Erythroblast (primary cell): Measurements from ENCODE around the gene SMIM13.

ENCODE experiments used
- GATA1 ChIP-seq: IDR thresholded peaks from 2 replicates; pipeline ENCODE4 v1.6.1; 2011; ENCODE audit warnings: low read depth, mild to moderate bottlenecking, control low read depth, low read length, moderate library complexity
- POLR2A ChIP-seq: IDR thresholded peaks from 2 replicates; pipeline ENCODE4 v1.6.1; 2011; ENCODE audit warnings: mild to moderate bottlenecking, low read length

DNA sequence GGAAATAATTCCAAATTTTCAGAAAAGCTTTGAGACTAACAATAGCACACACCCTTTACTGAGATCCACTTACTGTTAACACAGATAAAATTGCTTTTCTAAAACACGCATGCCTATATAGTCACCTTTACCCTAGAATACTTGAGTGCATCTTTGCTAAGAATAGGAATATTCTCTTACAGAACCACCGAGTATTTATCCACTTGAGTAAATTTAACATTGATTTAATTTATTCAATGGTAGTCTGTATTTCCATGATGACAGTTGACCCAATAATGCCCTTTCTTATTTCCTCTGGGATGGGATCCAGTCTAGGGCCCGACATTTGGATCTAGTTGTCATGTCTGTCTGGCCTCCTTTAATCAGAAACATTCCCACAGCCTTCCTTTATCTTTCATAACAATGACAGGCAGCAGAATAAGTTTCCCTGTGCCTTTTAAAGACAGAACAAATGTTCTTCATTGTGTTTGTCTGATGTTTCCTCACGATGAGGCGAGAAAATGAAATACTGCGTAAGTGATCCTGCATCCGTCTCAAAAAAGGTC, 74.5 kb downstream of the SMIM13 start:
- no peak for TF ChIP-seq POLR2A
- no peak for TF ChIP-seq GATA1
